ENCODE data around the gene SCAF4. TPM values are rescaled to one million over a fixed set of nuclear protein-coding genes. Genes with fewer than 3 reads are reported as not detected.

Gene SCAF4
- total and polyA plus RNA-seq, 10 of the 15 experiments (the other 5 are each of a cell fraction or from before 2014, with no cell fraction given): 4.3 to 49.3 (median 16.0) TPM

DNA sequence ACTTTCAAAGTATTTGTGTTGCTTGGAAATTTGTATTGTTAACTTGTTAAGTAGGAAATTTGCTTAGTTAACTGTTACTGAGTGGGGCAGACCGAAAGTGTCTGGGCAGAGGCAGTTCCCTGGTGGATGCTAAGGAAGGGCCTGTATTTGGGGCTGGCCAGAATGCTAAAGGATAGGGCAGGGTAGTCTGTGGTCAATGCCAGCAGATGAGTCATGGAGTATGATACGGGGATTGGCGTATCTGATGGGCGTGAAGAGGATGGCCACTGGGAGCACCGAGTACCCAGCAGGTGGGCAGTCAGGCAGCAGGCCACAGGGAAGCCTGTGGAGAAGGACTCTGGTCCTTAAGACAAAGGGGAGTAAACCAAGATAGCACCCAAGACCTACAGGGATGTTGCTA lies 46.6 kb upstream of the SCAF4 start:
- ChIA-PET RAD21 (ENCODE audit: unreplicated experiment) (no interaction called here), CTCF (no interaction called here), SMC1A (ENCODE audit: uncharacterized antibody, unreplicated experiment) (no interaction called here), POLR2A (no interaction called here)
- DNase-seq (ENCODE audit: low read depth, low spot score) (no peak), ATAC-seq (no peak), FAIRE-seq (no peak)
- in situ Hi-C loops (cut with MboI) (loop anchor here (10.0 kb wide), 1 partner anchor 476 kb away; no protein-coding TSS in a partner anchor), intact Hi-C loops (cut with micrococcal nuclease; ENCODE audit: unreplicated experiment) (no loop called here)
- WGBS (ENCODE audit: insufficient coverage, insufficient replicate concordance, low lambda C conversion rate, missing lambda C conversion rate): 43% methylated on average over 5 of the region's 5 CpGs
- no peaks in the 10 kb centered on the region for H3K36me3 ChIP-seq (ENCODE audit: control insufficient read depth in 2 of 2, insufficient read depth in 2 of 2, low read length in 1 of 2)
- no peaks in the 10 kb centered on the region for H4K20me1 ChIP-seq (ENCODE audit: control insufficient read depth, insufficient read depth)
- H3K79me2 ChIP-seq (ENCODE audit: control insufficient read depth, insufficient read depth, low read length): no peaks in the 10 kb centered on the region
- no peak for TF ChIP-seq SRF (IDR thresholded peaks at IDR 0.05; ENCODE audit: low read depth in 2 of 2, low read length in 2 of 2)
- TF ChIP-seq RCOR1 (conservative IDR thresholded peaks at IDR 0.05; ENCODE audit: low read depth, low read length): no peak
- TF ChIP-seq, protein P1, sequence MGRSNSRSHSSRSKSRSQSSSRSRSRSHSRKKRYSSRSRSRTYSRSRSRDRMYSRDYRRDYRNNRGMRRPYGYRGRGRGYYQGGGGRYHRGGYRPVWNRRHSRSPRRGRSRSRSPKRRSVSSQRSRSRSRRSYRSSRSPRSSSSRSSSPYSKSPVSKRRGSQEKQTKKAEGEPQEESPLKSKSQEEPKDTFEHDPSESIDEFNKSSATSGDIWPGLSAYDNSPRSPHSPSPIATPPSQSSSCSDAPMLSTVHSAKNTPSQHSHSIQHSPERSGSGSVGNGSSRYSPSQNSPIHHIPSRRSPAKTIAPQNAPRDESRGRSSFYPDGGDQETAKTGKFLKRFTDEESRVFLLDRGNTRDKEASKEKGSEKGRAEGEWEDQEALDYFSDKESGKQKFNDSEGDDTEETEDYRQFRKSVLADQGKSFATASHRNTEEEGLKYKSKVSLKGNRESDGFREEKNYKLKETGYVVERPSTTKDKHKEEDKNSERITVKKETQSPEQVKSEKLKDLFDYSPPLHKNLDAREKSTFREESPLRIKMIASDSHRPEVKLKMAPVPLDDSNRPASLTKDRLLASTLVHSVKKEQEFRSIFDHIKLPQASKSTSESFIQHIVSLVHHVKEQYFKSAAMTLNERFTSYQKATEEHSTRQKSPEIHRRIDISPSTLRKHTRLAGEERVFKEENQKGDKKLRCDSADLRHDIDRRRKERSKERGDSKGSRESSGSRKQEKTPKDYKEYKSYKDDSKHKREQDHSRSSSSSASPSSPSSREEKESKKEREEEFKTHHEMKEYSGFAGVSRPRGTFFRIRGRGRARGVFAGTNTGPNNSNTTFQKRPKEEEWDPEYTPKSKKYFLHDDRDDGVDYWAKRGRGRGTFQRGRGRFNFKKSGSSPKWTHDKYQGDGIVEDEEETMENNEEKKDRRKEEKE (IDR thresholded peaks at IDR 0.05): no peak
- TF ChIP-seq LARP7 (IDR thresholded peaks at IDR 0.05): no peak
- TF ChIP-seq, protein P2, sequence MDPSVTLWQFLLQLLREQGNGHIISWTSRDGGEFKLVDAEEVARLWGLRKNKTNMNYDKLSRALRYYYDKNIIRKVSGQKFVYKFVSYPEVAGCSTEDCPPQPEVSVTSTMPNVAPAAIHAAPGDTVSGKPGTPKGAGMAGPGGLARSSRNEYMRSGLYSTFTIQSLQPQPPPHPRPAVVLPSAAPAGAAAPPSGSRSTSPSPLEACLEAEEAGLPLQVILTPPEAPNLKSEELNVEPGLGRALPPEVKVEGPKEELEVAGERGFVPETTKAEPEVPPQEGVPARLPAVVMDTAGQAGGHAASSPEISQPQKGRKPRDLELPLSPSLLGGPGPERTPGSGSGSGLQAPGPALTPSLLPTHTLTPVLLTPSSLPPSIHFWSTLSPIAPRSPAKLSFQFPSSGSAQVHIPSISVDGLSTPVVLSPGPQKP (IDR thresholded peaks at IDR 0.05; ENCODE audit: low read depth, low read length): no peak
- TF ChIP-seq WRNIP1 (IDR thresholded peaks at IDR 0.05; ENCODE audit: borderline replicate concordance, low read depth, low read length): no peak
- TF ChIP-seq CREB1 (IDR thresholded peaks at IDR 0.05; ENCODE audit: low read depth): no peak
- TF ChIP-seq NFYB (IDR thresholded peaks at IDR 0.05; ENCODE audit: insufficient read depth, low read depth, low read length): no peak
- no peak for TF ChIP-seq MYB (IDR thresholded peaks at IDR 0.05; ENCODE audit: borderline replicate concordance, low read depth, low read length)
- TF ChIP-seq YY1 (IDR thresholded peaks at IDR 0.05; ENCODE audit: low read depth, low read length): no peak
- TF ChIP-seq HDGF (IDR thresholded peaks at IDR 0.05): no peak
- TF ChIP-seq, protein P3, sequence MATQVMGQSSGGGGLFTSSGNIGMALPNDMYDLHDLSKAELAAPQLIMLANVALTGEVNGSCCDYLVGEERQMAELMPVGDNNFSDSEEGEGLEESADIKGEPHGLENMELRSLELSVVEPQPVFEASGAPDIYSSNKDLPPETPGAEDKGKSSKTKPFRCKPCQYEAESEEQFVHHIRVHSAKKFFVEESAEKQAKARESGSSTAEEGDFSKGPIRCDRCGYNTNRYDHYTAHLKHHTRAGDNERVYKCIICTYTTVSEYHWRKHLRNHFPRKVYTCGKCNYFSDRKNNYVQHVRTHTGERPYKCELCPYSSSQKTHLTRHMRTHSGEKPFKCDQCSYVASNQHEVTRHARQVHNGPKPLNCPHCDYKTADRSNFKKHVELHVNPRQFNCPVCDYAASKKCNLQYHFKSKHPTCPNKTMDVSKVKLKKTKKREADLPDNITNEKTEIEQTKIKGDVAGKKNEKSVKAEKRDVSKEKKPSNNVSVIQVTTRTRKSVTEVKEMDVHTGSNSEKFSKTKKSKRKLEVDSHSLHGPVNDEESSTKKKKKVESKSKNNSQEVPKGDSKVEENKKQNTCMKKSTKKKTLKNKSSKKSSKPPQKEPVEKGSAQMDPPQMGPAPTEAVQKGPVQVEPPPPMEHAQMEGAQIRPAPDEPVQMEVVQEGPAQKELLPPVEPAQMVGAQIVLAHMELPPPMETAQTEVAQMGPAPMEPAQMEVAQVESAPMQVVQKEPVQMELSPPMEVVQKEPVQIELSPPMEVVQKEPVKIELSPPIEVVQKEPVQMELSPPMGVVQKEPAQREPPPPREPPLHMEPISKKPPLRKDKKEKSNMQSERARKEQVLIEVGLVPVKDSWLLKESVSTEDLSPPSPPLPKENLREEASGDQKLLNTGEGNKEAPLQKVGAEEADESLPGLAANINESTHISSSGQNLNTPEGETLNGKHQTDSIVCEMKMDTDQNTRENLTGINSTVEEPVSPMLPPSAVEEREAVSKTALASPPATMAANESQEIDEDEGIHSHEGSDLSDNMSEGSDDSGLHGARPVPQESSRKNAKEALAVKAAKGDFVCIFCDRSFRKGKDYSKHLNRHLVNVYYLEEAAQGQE (IDR thresholded peaks at IDR 0.05; ENCODE audit: low read depth, low read length): no peak
- TF ChIP-seq, protein P4, sequence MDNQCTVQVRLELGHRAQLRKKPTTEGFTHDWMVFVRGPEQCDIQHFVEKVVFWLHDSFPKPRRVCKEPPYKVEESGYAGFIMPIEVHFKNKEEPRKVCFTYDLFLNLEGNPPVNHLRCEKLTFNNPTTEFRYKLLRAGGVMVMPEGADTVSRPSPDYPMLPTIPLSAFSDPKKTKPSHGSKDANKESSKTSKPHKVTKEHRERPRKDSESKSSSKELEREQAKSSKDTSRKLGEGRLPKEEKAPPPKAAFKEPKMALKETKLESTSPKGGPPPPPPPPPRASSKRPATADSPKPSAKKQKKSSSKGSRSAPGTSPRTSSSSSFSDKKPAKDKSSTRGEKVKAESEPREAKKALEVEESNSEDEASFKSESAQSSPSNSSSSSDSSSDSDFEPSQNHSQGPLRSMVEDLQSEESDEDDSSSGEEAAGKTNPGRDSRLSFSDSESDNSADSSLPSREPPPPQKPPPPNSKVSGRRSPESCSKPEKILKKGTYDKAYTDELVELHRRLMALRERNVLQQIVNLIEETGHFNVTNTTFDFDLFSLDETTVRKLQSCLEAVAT (IDR thresholded peaks at IDR 0.05): no peak
- BruUV-seq (replicated peaks): no TSS peak
- no peak overlapping the region for H3K9ac ChIP-seq (ENCODE audit: control insufficient read depth, insufficient read depth, low read length)
- no peak overlapping the region for H3K27ac ChIP-seq (ENCODE audit: control insufficient read depth, insufficient read depth)
- H3K4me1 ChIP-seq (ENCODE audit: control insufficient read depth, insufficient read depth, low read length): peaks cover under 1% of the 10 kb centered on the region; the same call in 1 of the 2 replicates
- no peak overlapping the region for H2AFZ ChIP-seq (ENCODE audit: control insufficient read depth, low read depth, low read length)
- no peaks in the 10 kb centered on the region for H3K9me3 ChIP-seq (replicated peaks; ENCODE audit: control insufficient read depth, insufficient read depth, low read length)
- no peak overlapping the region for H3K4me3 ChIP-seq
- no peaks in the 10 kb centered on the region for H3K27me3 ChIP-seq (replicated peaks in 1 of 2; ENCODE audit: control insufficient read depth in 2 of 2, insufficient read depth in 2 of 2, low read length in 1 of 2)
- no peak overlapping the region for H3K4me2 ChIP-seq (ENCODE audit: control insufficient read depth, insufficient read depth)
